Measurements from ENCODE around the gene TTC9B. TPM values are rescaled to one million over a fixed set of nuclear protein-coding genes. Genes with fewer than 3 reads are reported as not detected.

Gene TTC9B
- total and polyA plus RNA-seq, 10 donors = not detected

- no peak overlapping the region for H3K27ac ChIP-seq
- H3K27me3 ChIP-seq (replicated peaks in 1 of 7) = no peaks in the 10 kb centered on the region
- H3K4me1 ChIP-seq = no peaks in the 10 kb centered on the region
- H3K36me3 ChIP-seq = peaks cover 0 to 83% (median 22%) of the 10 kb centered on the region in 6 donors
- DNase-seq = no peak
- no peaks in the 10 kb centered on the region for H3K9me3 ChIP-seq
- intact Hi-C loops (cut with DNase I; ENCODE audit: low total_unique reads) = no loop called here
- no peak for TF ChIP-seq POLR2A (IDR thresholded peaks at IDR 0.05)
- TF ChIP-seq CTCF (IDR thresholded peaks at IDR 0.05 in 8 of 11, conservative IDR thresholded peaks at IDR 0.05 in 3 of 11) = no peak
- TF ChIP-seq POLR2AphosphoS5 (IDR thresholded peaks at IDR 0.05) = no peak
- H3K4me3 ChIP-seq = no peak overlapping the region
- 93 to 99% (median 97%) methylated on average over 6 to 16 of the region's 16 CpGs for WGBS, 5 donors
Measured at GRCh38 chr19:40204381-40204780, 13.8 kb downstream of the TTC9B start.

- TF ChIP-seq POLR2A (IDR thresholded peaks at IDR 0.05) = no peak
- no peak for TF ChIP-seq POLR2AphosphoS5 (IDR thresholded peaks at IDR 0.05)
- H3K4me1 ChIP-seq = no peaks in the 10 kb centered on the region
- intact Hi-C loops (cut with DNase I; ENCODE audit: low total_unique reads) = no loop called here
- H3K27me3 ChIP-seq (replicated peaks in 1 of 7) = no peaks in the 10 kb centered on the region
- no peak overlapping the region for H3K4me3 ChIP-seq
- H3K36me3 ChIP-seq = peaks cover 0 to 76% (median 13%) of the 10 kb centered on the region in 6 donors
- H3K27ac ChIP-seq = no peak overlapping the region
- 86 to 93% (median 88%) methylated on average over 6 to 9 of the region's 9 CpGs for WGBS, 5 donors
- H3K9me3 ChIP-seq = no peaks in the 10 kb centered on the region
- no peak for DNase-seq
Measured at GRCh38 chr19:40200341-40201099, 17.7 kb downstream of the TTC9B start.

DNA sequence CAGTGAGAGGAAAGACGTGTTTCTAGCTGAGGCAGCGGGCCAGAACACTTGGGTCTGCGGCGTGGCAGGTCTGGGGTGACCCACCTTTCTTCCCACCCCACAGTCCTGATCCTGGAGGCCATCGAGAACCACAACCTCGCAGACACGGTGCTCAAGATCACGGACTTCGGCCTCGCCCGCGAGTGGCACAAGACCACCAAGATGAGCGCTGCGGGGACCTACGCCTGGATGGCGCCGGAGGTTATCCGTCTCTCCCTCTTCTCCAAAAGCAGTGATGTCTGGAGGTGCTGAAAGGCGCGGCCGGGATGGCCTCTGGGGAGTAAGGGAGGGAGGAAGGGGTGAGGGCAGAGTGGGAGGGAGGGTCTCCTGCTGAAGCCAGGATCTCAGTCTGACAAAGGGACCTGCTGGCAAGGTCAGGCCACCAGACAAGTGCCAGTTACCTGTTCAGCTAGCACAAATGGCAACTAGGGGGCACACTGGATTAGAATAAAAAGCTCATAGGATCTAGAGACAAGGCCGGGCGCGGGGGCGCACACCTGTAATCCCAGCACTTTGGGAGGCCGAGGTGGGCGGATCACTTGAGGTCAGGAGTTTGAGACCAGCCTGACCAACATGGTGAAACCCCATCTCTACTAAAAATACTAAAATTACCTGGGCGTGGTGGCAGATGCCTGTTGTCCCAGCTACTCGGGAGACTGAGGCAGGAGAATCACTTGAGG is 19.8 kb downstream of the TTC9B start:
- no peaks in the 10 kb centered on the region for H3K27me3 ChIP-seq (replicated peaks in 1 of 7)
- no peaks in the 10 kb centered on the region for H3K9me3 ChIP-seq
- TF ChIP-seq POLR2A (IDR thresholded peaks at IDR 0.05) = no peak
- no peak for TF ChIP-seq POLR2AphosphoS5 (IDR thresholded peaks at IDR 0.05)
- no peak for TF ChIP-seq CTCF (IDR thresholded peaks at IDR 0.05 in 8 of 11, conservative IDR thresholded peaks at IDR 0.05 in 3 of 11)
- peaks cover 0 to 55% (median 7%) of the 10 kb centered on the region in 6 donors for H3K36me3 ChIP-seq
- H3K4me3 ChIP-seq = no peak overlapping the region
- peaks cover 0 to 10% (median under 1%) of the 10 kb centered on the region in 6 donors for H3K4me1 ChIP-seq
- no peak overlapping the region for H3K27ac ChIP-seq
- WGBS, 5 donors = 96 to 98% (median 97%) methylated on average over 20 to 29 of the region's 29 CpGs
- intact Hi-C loops (cut with DNase I; ENCODE audit: low total_unique reads) = no loop called here
- no peak for DNase-seq

GRCh38 chr19:40193587-40193849 is 24.7 kb downstream of the TTC9B start:
- H3K27ac ChIP-seq = no peak overlapping the region
- H3K27me3 ChIP-seq (replicated peaks in 1 of 7) = peaks cover 0 to 5% (median 0%) of the 10 kb centered on the region in 7 donors
- TF ChIP-seq CTCF (IDR thresholded peaks at IDR 0.05 in 8 of 11, conservative IDR thresholded peaks at IDR 0.05 in 3 of 11) (no peak), POLR2AphosphoS5 (IDR thresholded peaks at IDR 0.05) (no peak), POLR2A (IDR thresholded peaks at IDR 0.05) (no peak)
- peaks cover 9 to 40% (median 26%) of the 10 kb centered on the region in 6 donors for H3K4me1 ChIP-seq
- intact Hi-C loops (cut with DNase I; ENCODE audit: low total_unique reads) = no loop called here
- H3K9me3 ChIP-seq = no peaks in the 10 kb centered on the region
- H3K4me3 ChIP-seq = no peak overlapping the region
- DNase-seq = no peak
- H3K36me3 ChIP-seq = peaks cover 0 to 8% (median 0%) of the 10 kb centered on the region in 6 donors
- 87 to 96% (median 93%) methylated on average over 3 of the region's 3 CpGs for WGBS, 5 donors

Measured in spleen (tissue), 11 donors.